Right atrium auricular region (tissue), 2 donors: Measurements from ENCODE around the gene SPARC. TPM values are rescaled to one million over a fixed set of nuclear protein-coding genes. Genes with fewer than 3 reads are reported as not detected.

Experiments
- DNase-seq: peaks from one replicate; pipeline ENCODE4 v3.0.0-alpha.2; 2019; ENCODE audit warnings: low spot score
- H3K27ac ChIP-seq, 2 donors: fragments of 200-600 bp; sonication (generic); 1 replicate in 1 of 2; 2 replicates in 1 of 2; pipeline ENCODE4 v1.5.1; 2016 to 2019
- H3K27me3 ChIP-seq, 2 donors: fragments of 200-600 bp; sonication (generic); one replicate each; pipeline versions ENCODE4 v1.5.1 to v1.6.0; 2017 to 2019
- H3K36me3 ChIP-seq: fragments of 200-600 bp; sonication (generic); one replicate; pipeline ENCODE4 v1.5.1; 2016
- H3K4me1 ChIP-seq, 2 donors: fragments of 200-600 bp; sonication (generic); one replicate each; pipeline versions ENCODE4 v1.5.1 to v1.6.0; 2017 to 2019
- H3K4me3 ChIP-seq, 2 donors: fragments of 200-600 bp; sonication (generic); 1 replicate in 1 of 2; 2 replicates in 1 of 2; pipeline ENCODE4 v1.5.1; 2017 to 2019; ENCODE audit warnings: mild to moderate bottlenecking in 1 of 2, moderate library complexity in 1 of 2
- H3K9me3 ChIP-seq, 2 donors: fragments of 200-600 bp; sonication (generic); one replicate each; pipeline ENCODE4 v1.5.1; 2019
- CTCF ChIP-seq, 2 donors: fragments of 200-600 bp; sonication (generic); IDR thresholded peaks; one replicate each; pipeline ENCODE4 v1.5.1; 2019; ENCODE audit warnings: antibody characterized with exemption in 2 of 2
- total RNA-seq, 2 donors: library from RNA; depleted of rRNA; stranded (reverse); fragments of >200 nt; gene quantifications; one replicate each; pipeline ENCODE4 v1.1.0, GENCODE V29; 2016

Gene SPARC
- total RNA-seq, 2 donors from 2014 or later = 292 to 567 TPM

GRCh38 chr5:151648089-151648488, 38.6 kb downstream of the SPARC start:
- H3K9me3 ChIP-seq = no peaks in the 10 kb centered on the region
- TF ChIP-seq CTCF (IDR thresholded peaks at IDR 0.05) = no peak
- no peaks in the 10 kb centered on the region for H3K36me3 ChIP-seq

GRCh38 chr5:151647320-151647861, 39.3 kb downstream of the SPARC start:
- Histone ChIP-seq H3K4me3 (no peak overlapping the region), H3K27ac (no peak overlapping the region), H3K4me1 (no peaks in the 10 kb centered on the region), H3K27me3 (no peaks in the 10 kb centered on the region), H3K9me3 (no peaks in the 10 kb centered on the region), H3K36me3 (no peaks in the 10 kb centered on the region)
- TF ChIP-seq CTCF (IDR thresholded peaks at IDR 0.05) = no peak
- DNase-seq = no peak

More at GRCh38 chr5:151648089-151648488, 38.6 kb downstream of the SPARC start:
- no peaks in the 10 kb centered on the region for H3K4me1 ChIP-seq
- no peak overlapping the region for H3K4me3 ChIP-seq
- no peak for DNase-seq
- H3K27ac ChIP-seq = no peak overlapping the region
- H3K27me3 ChIP-seq = no peaks in the 10 kb centered on the region

- H3K27ac ChIP-seq = no peak overlapping the region
- DNase-seq = no peak
- H3K9me3 ChIP-seq = no peaks in the 10 kb centered on the region
- no peaks in the 10 kb centered on the region for H3K36me3 ChIP-seq
- no peak for TF ChIP-seq CTCF (IDR thresholded peaks at IDR 0.05)
- H3K4me3 ChIP-seq = no peak overlapping the region
- H3K4me1 ChIP-seq = no peaks in the 10 kb centered on the region
- H3K27me3 ChIP-seq = no peaks in the 10 kb centered on the region
Observed at GRCh38 chr5:151646334-151646733, 40.4 kb downstream of the SPARC start.

GRCh38 chr5:151643388-151643787, 43.3 kb downstream of the SPARC start:
- no peaks in the 10 kb centered on the region for H3K36me3 ChIP-seq
- no peaks in the 10 kb centered on the region for H3K4me1 ChIP-seq
- no peak for DNase-seq
- TF ChIP-seq CTCF (IDR thresholded peaks at IDR 0.05) = no peak
- H3K4me3 ChIP-seq = no peak overlapping the region
- no peak overlapping the region for H3K27ac ChIP-seq
- H3K9me3 ChIP-seq = peaks cover 0 to 3% of the 10 kb centered on the region in 2 donors
- H3K27me3 ChIP-seq = no peaks in the 10 kb centered on the region

- H3K4me3 ChIP-seq = no peak overlapping the region
- H3K27me3 ChIP-seq = no peaks in the 10 kb centered on the region
- TF ChIP-seq CTCF (IDR thresholded peaks at IDR 0.05) = no peak
- H3K27ac ChIP-seq = no peak overlapping the region
- no peak for DNase-seq
- peaks cover 0 to 3% of the 10 kb centered on the region in 2 donors for H3K9me3 ChIP-seq
- no peaks in the 10 kb centered on the region for H3K4me1 ChIP-seq
- H3K36me3 ChIP-seq = no peaks in the 10 kb centered on the region
Observed at GRCh38 chr5:151642472-151643140, 44.1 kb downstream of the SPARC start.

- DNase-seq = no peak
- Histone ChIP-seq H3K27ac (no peak overlapping the region), H3K4me1 (no peaks in the 10 kb centered on the region), H3K36me3 (no peaks in the 10 kb centered on the region), H3K4me3 (no peak overlapping the region), H3K27me3 (no peaks in the 10 kb centered on the region), H3K9me3 (peaks cover 0 to 3% of the 10 kb centered on the region in 2 donors)
- no peak for TF ChIP-seq CTCF (IDR thresholded peaks at IDR 0.05)
Observed at GRCh38 chr5:151638619-151639018, 48.1 kb downstream of the SPARC start.
